LHCN-M2 (cell line): ENCODE measurements around the gene GOLGA3. TPM values are rescaled to one million over a fixed set of nuclear protein-coding genes. Genes with fewer than 3 reads are reported as not detected.
A peak's percentile ranks its signal among the peaks of the same experiment; 100 is the strongest.
"Not testable (repeated sequence)": the region's sequence is repeated elsewhere in the genome, so short reads cannot be mapped to it uniquely, and the experiment has no call there.

Experiments
- DNase-seq: peaks from one replicate; pipeline ENCODE4 v3.0.0-alpha.2; 2012; ENCODE audit warnings: low read depth
- total RNA-seq: library from RNA; depleted of rRNA; stranded (reverse); fragments of >200 nt; gene quantifications from 2 replicates; pipeline ENCODE4 v1.2.3, GENCODE V29; 2014

The GOLGA3 gene
- total RNA-seq, 1 experiment from 2014 or later = 64.2 TPM

GRCh38 chr12:132818562-132818961 is 10.1 kb downstream of the GOLGA3 start:
- no peak for DNase-seq

- no peak for DNase-seq
Observed at GRCh38 chr12:132814232-132814631, 14.4 kb downstream of the GOLGA3 start.

- no peak for DNase-seq
Observed at GRCh38 chr12:132813443-132813842, 15.2 kb downstream of the GOLGA3 start.

GRCh38 chr12:132812631-132813305 is 15.9 kb downstream of the GOLGA3 start:
- peak; percentile 67 for DNase-seq

- DNase-seq = peak; percentile 18
Observed at GRCh38 chr12:132809391-132809790, 19.3 kb downstream of the GOLGA3 start.

- DNase-seq = no peak
Observed at GRCh38 chr12:132807295-132808092, 21.2 kb downstream of the GOLGA3 start.

GRCh38 chr12:132806857-132807256 is 21.8 kb downstream of the GOLGA3 start:
- DNase-seq = no peak

- DNase-seq = no peak
Observed at GRCh38 chr12:132804426-132804861, 24.2 kb downstream of the GOLGA3 start.

GRCh38 chr12:132803888-132804287 is 24.8 kb downstream of the GOLGA3 start:
- no peak for DNase-seq

GRCh38 chr12:132803125-132803524 is 25.5 kb downstream of the GOLGA3 start:
- DNase-seq = no peak

GRCh38 chr12:132801741-132802140 is 26.9 kb downstream of the GOLGA3 start:
- no peak for DNase-seq

- no peak for DNase-seq
Observed at GRCh38 chr12:132798836-132799235, 29.8 kb downstream of the GOLGA3 start.

GRCh38 chr12:132797820-132798570 is 30.7 kb downstream of the GOLGA3 start:
- DNase-seq = no peak

- DNase-seq = no peak
Observed at GRCh38 chr12:132795847-132796246, 32.8 kb downstream of the GOLGA3 start.

- DNase-seq = not testable (repeated sequence)
Observed at GRCh38 chr12:132791940-132792339, 36.7 kb downstream of the GOLGA3 start.

GRCh38 chr12:132789099-132789471 is 39.6 kb downstream of the GOLGA3 start:
- no peak for DNase-seq

- no peak for DNase-seq
Observed at GRCh38 chr12:132788375-132789098, 40.1 kb downstream of the GOLGA3 start.

- no peak for DNase-seq
Observed at GRCh38 chr12:132787877-132788276, 40.8 kb downstream of the GOLGA3 start.

GRCh38 chr12:132786192-132786591 is 42.5 kb downstream of the GOLGA3 start:
- no peak for DNase-seq

GRCh38 chr12:132784580-132784979 is 44.1 kb downstream of the GOLGA3 start:
- DNase-seq = no peak

GRCh38 chr12:132783917-132784531 is 44.6 kb downstream of the GOLGA3 start:
- no peak for DNase-seq
